Medulla oblongata (tissue), 1 donor: Measurements from ENCODE around the gene MASP2.
"Not testable (repeated sequence)": the region's sequence is repeated elsewhere in the genome, so short reads cannot be mapped to it uniquely, and the experiment has no call there.

ENCODE experiments used
- DNase-seq: peaks from one replicate; pipeline ENCODE4 v3.0.0-alpha.2; 2015; ENCODE audit errors: extremely low spot score

Gene MASP2

GRCh38 chr1:11058595-11059154 is 11.6 kb upstream of the MASP2 start:
- no peak for DNase-seq

GRCh38 chr1:11058026-11058425 is 11.0 kb upstream of the MASP2 start:
- DNase-seq: no peak

- no peak for DNase-seq
Observed at GRCh38 chr1:11057477-11057876, 10.4 kb upstream of the MASP2 start.

- DNase-seq: no peak
Observed at GRCh38 chr1:11056504-11056903, 9.5 kb upstream of the MASP2 start.

DNA sequence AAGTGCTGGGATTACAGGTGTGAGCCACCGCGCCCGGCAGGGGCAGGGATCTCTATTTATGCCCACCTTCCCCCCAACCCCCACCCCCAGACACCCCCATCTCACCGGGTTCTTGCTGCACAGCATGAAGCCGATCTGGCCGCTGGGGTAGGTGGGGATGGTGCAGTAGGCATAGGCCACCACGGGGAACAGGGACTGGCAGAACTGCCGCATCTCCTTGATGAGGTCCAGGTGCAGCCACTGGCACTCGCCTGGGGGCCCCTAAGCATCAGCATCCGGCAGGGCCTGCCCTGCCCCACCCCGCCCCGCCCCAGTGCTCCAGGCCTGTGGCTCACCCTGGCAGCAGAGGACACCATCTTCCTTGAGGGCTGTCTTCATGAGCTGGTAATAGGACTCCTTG is 8.6 kb upstream of the MASP2 start:
- DNase-seq: no peak

DNA sequence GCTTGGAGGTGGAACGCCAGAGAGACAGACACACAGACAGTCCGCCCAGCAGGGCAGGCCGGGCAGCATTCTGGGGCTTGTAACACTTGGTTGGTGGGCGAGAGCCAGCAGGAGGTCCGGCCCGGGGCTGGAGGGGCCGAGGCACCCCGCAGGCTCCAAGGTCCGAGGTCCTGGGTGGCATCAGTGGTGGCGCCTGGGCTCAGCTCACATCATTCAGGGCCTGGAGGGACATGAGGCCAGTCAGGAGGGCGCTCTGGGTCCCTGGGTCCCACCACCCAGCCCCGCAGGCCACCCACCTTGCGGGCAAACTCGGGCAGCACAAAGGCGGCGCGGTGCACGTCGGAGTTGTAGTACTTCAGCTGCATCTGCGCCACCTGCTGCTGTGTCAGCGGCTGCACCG is 7.6 kb upstream of the MASP2 start:
- no peak for DNase-seq

GRCh38 chr1:11054181-11054580 is 7.1 kb upstream of the MASP2 start:
- DNase-seq: no peak

- no peak for DNase-seq
Observed at GRCh38 chr1:11053758-11054137, 6.7 kb upstream of the MASP2 start.

- DNase-seq: no peak
Observed at GRCh38 chr1:11052839-11053757, 6.1 kb upstream of the MASP2 start.

DNA sequence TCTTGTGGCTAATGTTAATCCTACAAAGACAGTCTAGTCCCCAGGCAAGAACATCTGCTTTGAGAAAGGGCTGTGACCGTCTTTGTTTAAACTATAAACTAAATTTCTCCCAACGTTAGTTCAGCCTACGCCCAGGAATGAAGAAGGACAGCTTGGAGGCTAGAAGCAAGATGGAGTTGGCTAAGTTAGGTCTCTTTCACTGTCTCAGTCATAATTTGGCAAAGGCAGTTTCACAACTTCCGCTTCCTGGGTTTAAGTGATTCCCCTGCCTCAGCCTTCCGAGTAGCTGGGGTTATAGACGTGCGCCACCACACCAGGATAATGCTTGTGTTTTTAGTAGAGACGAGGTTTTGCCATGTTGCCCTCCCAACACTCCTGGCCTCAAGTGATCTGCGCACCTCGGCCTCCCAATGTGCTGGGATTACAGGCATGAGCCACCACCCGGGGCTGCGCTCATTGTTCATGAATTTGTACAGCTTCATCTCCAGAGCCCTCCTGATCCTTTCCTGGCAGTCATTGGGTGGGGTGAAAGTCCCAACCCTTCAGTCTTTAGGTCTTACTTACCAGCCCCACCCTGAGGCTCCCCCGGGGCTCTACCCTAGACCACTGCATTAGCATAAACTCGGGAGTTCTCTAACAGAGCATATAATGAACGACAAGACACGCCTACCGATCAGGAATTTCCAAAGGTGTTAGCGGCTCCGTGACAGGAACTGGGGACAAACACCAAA is 4.9 kb upstream of the MASP2 start:
- DNase-seq: no peak

GRCh38 chr1:11051121-11051520 is 4.1 kb upstream of the MASP2 start:
- DNase-seq: not testable (repeated sequence)

DNA sequence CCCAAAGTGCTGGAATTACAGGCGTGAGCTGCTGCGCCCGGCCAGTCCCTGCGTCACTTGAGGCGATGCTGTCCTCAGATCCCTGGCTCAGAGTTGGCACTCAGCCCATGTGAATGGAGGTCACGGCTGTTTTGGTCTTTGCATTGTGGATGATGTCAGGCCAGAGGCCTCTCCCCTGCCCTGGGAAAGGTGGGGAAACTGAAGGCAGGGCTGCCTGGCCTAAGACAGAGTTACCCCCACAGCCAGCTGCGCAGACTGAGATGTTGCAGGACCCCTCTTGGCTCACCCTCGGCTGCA is 821 bp downstream of the MASP2 start:
- no peak for DNase-seq

DNA sequence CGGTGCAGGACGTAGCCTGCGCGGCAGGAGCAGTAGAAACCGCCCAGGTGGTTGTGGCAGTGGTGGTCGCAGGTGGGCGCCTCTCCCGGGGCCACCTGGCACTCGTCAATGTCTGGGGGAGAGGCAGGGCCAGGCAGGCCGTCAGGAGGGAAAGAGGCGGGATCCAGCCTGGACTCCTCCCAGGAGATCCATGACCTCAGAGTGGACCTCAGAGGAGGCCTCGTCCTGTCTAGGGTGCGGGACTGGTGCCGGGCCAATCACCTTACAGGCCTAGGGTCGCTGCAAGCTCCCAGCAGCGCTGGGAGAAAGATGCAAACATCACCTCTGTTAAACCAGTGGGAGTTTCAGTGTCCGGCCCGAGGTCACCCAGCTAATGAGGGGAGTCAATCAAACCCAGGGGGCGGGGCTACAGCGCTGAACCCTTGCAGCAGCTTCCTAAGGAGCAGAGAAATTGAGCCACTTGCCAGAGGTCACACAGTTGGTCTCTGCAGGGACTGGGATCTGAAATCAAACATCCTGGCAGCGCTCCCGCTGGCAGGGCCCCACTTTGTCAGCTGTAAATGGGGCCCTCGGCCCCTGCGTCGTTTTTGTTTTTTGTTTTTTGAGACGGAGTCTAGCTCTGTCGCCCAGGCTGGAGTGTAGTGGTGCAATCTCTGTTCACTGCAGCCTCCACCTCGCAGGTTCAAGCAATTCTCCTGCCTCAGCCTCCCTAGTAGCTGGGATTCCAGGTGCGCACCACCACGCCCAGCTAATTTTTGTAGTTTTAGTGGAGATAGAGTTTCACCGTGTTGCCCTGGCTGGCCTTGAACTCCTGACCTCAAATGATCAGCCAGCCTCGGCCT is 1.4 kb downstream of the MASP2 start:
- DNase-seq: no peak

- DNase-seq: no peak
Observed at GRCh38 chr1:11044849-11045427, 2.1 kb downstream of the MASP2 start.

- no peak for DNase-seq
Observed at GRCh38 chr1:11044086-11044848, 2.8 kb downstream of the MASP2 start.

GRCh38 chr1:11042995-11043874 is 3.8 kb downstream of the MASP2 start:
- DNase-seq: no peak

DNA sequence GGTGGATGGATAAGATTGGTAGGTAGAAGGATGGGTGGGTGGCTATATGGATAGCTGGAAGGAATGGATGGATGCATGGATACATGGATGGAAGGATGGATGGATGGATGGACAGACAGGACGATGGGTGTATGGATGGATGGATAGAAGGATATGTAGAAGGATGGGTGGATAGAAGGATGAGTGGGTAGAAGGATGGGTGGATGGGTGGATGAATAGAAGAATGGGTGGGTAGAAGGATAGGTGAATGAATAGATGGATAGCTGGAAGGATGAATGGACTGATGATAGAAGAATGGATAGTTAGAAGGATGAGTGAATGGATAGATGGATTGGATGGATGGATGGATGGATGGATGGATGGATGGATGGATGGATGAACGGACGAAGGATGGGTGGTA is 5.0 kb downstream of the MASP2 start:
- no peak for DNase-seq

- no peak for DNase-seq
Observed at GRCh38 chr1:11041048-11041447, 6.0 kb downstream of the MASP2 start.

GRCh38 chr1:11040105-11040429 is 7.0 kb downstream of the MASP2 start:
- not testable (repeated sequence) for DNase-seq
